MV-4-11 (cell line): ENCODE measurements around the gene HELZ2.

Experiments used
- DNase-seq: peaks from one replicate; lab custom pipeline; 2025; lab: John Stamatoyannopoulos, UW

The HELZ2 gene

DNA sequence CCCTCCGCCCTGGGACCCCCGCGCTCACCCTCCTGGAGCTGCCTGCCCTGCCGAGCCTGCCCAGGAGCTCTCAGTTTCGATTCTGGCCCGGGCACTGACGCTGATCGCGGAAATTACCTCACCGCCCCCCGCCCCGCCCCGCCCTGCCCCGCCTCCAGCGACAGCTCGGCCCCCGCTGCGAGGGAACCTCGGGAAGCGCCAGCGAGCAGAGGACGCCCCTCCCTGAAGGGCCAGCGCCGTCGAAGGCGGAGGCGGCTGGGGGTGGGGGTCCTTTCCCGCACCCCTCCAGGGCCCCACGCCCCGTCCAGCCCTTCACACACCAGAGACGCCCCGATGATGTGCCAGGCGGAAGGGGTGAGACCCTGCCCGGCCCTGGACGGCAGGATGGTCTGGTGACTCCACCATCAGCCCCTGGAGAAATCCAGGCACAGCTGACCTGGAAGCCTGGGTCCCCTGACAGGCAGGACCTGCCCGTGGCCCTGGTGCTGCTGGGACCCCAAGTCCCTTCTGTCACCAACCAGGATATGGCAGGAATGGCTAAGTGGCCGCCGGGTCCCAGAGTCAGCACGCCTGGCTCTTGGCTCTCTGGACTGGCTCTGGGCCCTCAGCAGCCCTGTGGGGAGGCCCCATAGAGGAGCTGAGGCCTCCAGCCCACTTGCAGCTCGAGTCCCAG is at the start of gene HELZ2:
Gene HELZ2 (minus strand): TSS at position 84 of the 673 bp plus-strand sequence. CDS start 1,854 bp downstream, outside the sequence.
- DNase-seq = peak; percentile 27

DNA sequence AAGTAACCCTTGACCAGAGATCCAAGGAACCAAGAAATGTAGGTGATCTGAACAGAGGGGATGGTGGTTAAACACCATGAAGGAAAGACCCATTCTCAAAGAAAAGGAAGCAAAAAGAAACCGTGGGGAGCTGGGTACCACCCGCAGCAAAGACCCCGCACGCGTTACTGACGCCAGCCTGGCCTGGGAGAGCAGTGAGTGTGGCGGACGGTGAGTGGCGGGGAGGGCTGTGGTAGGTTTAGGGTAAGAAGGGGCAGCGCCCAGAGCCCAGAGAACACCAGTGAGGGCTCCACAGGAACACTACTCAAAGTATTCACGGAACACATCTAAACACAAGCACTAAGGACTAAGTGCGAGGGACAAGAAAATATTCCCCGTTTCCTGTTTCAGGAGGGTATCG is 48.7 kb upstream of the HELZ2 start:
- DNase-seq = no peak

- no peak for DNase-seq
Measured at GRCh38 chr20:63622096-63622495, 48.1 kb upstream of the HELZ2 start.

GRCh38 chr20:63620991-63621390 is 47.0 kb upstream of the HELZ2 start:
- no peak for DNase-seq

DNA sequence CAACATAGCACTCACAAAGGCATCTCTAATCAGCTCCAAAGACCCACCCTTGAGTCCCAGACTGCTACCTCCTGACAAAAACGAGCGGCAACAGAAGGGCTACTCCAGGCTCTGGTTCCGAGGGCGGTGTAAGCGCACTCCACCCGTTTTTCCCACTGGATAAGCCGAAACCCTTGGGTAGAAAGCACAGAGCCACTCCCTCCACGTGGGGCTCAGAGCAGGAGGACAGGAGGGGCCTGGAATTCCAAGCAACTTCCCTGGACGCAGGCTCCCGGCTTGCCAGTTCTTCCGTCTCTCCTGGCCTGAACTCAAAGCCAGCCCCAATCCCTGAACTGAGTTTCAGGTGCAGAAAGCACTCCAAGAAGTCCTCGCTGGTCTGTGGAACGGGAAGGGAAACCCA is 45.5 kb upstream of the HELZ2 start:
- DNase-seq = no peak

- DNase-seq = no peak
Measured at GRCh38 chr20:63619086-63619485, 45.0 kb upstream of the HELZ2 start.

DNA sequence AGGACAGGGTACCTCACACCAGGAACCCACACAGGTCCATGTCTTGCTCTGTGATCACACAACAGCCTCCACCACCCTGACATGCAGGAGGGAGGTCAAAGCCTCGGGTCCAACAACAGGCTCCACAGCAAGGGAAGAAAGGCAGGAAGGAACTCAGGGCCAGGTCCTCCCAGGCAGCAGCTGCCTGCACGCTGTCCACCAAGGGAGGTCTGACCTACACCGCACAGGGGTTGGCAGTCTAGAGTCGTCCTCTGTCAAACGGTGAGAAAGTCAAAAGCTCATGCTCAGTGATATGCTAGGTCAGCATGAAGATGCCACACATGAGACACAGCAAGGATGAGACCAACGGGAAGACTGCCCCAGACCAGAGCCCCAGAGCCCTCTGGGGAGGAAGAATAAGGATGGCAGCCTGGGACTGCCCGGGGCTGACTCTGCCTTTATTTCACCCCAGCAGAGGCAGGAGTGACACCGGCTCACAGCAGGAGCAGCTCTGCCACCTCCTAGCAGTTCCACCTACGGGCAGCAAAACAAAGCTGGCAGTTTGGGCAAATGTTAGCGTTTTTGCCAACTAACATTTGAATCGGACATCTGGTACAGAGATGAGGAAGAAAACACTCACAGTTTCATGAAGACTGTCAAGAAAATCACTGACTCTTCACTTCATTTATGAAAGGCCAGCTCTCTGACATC is 44.4 kb upstream of the HELZ2 start:
- no peak for DNase-seq

- DNase-seq = no peak
Measured at GRCh38 chr20:63617876-63618265, 43.8 kb upstream of the HELZ2 start.

GRCh38 chr20:63617092-63617875 is 43.2 kb upstream of the HELZ2 start:
- no peak for DNase-seq

DNA sequence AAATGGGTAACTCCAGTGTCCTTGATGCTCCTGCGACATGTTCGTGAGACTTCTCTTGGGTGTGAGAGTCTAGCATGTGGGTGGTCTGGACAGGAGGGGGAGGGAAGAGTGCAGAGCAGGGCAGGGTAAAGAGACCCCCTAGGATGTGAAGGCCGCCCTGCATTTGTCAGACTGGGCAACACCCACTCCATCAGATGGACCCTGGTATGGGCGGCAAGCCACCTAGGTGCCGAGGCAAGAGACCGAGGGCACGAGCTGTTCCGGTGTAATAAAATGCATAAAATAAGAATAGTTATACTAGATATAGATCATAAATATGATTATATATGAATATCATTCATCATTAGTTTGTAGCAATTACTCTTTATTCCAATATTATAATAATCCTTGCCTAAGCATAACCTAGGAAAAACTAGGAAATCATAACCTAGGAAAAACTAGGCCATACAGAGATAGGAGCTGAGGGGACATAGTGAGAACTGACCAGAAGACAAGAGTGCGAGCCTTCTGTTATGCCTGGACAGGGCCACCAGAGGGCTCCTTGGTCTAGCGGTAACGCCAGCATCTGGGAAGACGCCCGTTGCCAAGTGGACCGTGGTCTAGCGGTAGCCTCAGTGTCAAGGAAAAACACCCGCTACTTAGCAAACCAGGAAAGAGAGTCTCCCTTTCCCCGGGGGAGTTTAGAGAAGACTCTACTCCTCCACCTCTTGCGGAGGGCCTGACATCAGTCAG is 40.0 kb upstream of the HELZ2 start:
- DNase-seq = peak; percentile 9

- peak; percentile 97 for DNase-seq
Measured at GRCh38 chr20:63612276-63612931, 38.4 kb upstream of the HELZ2 start.

DNA sequence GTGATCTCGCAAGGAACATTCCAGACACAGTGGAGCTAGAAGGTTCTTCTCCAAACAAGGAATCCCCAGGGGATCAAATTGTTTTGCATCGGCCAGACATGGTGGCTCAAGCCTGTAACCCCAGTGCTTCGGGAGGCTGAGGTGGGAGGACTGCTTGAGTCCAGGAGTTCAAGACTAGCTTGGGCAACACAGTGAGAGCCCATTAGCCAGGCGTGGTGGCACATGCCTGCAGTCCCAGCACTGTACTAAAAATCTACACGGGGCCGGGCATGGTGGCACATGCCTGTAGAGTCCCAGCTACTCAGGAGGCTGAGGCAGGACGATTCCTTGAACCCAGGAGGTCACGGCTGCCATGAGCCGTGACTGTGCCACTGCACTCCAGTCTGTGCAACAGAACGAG is 37.6 kb upstream of the HELZ2 start:
- DNase-seq = no peak

DNA sequence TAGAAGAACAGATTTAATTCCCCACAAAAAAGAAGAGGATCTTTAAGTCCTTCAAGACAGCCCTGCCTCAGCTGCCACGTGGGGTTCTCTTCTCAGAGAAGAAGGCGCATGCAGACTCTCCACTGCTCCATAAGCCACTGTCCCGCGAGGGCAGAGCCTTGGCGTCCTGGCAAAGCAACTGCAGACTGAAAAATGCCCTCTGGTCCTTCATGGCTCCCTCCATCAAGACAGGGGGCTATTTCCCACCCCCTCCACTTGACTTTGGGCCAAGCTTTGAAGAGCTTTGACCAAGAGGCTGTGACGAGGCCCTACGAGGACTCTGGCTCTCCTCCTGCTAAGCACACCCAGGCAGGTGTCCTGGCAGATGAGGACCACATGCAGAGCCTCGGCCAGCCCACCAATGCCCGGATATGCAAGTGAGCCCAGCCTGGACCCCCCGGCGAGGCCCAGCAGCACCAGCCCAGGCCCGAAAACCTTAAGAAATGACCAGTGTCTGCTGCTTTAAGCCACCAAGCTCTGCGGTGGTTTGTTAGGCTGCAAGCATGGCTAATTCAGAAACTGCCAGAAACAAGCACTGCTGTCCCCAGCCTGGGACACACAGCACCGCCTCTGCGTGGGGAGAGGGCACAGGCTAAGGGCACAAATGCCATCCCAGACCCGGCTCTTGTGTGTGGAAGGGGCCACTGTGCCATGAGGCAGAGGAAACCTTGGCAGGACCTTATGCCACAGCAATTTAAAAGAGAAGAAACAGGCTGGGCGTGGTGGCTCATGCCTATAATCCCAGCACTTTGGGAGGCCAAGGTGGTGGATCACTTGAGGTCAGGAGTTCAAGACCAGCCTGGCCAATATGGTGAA is 36.8 kb upstream of the HELZ2 start:
- DNase-seq = peak; percentile 38

- peak; percentile 79 for DNase-seq
Measured at GRCh38 chr20:63606686-63607085, 32.6 kb upstream of the HELZ2 start.

DNA sequence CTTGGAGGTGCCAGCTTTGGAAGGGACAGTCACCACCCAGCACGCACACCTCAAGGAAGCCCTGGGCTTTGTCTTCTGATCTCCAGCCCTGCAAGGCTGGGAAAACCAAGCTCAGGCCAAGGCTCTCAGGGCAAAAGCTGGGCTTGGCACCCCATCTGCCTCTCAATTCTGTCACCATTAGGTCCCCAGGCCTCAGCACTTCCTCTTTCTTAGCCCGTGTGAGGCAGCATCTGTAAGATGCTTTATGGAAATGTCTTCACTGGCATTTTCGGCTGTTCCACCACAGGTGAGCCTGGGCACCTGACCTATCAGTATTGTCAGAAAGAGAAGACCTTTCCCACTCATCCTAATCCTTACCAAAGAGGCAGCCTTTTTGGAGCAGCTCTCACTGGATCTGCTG is 28.3 kb upstream of the HELZ2 start:
- DNase-seq = peak; percentile 50

DNA sequence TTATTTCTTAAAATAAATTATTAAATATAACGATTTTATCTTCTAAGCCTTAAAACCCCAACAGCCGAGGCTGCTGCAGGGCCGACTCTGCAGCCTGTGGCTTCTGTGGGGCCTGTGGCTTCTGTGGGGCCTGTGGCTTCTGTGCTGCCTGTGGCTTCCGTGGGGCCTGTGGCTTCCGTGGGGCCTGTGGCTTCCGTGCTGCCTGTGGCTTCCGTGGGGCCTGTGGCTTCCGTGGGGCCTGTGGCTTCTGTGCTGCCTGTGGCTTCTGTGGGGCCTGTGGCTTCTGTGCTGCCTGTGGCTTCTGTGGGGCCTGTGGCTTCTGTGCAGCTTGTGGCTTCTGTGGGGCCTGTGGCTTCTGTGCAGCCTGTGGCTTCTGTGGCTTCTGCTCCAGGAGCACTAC is 27.6 kb upstream of the HELZ2 start:
- DNase-seq = peak; percentile 19

- DNase-seq = no peak
Measured at GRCh38 chr20:63599396-63600050, 25.5 kb upstream of the HELZ2 start.

DNA sequence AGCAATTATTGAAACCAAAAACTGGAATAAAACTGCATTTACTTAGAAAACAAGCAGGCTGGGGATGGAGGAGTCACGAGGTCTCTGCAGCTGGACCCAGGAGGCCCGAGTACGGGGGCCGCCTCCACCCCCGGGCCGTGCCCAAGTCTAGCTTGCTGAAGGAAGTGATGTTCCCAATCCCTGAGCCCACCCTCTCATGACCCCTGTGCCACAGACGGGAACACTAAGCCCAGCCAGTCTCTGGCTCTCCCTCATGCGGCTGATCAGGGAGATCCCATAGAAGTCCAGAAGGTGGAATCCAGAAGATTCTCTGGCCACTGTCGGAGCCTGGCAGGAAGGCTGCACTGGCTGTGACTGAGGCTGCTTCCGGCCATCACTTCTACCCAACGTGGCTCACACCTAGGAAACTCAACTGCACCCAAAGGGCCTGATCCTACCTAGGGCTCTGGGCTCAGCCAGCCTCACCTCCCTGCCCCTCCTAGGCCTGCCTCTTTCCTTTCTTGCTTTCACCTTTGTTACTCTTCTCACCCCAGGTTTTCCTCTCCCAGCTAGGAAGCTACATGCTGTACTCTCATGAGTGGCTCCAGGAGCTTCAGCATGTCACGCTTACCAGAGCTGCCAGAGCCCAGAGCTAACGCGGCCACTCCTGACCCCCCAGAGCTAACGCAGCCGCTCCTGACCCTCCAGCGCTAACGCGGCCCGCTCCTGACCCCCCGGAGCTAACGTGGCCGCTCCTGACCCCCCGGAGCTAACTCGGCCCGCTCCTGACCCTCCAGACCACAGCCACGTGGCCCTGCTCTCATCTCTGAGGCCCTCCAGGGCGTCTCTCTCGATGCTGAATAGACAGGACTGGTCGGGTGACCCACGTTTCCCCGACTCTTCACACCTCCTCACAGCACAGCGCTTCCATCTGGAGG is 24.7 kb upstream of the HELZ2 start:
- DNase-seq = no peak
